GM18873 (cell line): ENCODE results near the gene MBP.
"Not testable (repeated sequence)": the region's sequence is repeated elsewhere in the genome, so short reads cannot be mapped to it uniquely, and the experiment has no call there.

ENCODE experiments used
- ATAC-seq: cut with Tn5 transposase; IDR thresholded peaks from one replicate; pipeline ENCODE4 v1.9.1; 2021; ENCODE audit warnings: mild to moderate bottlenecking, moderate library complexity, moderate number of reproducible peaks; ENCODE audit not compliant: unreplicated experiment, low FRiP score

The MBP gene

GRCh38 chr18:77035380-77036187 lies 97.0 kb downstream of the MBP start:
- no peak for ATAC-seq

GRCh38 chr18:77033575-77033974 lies 99.0 kb downstream of the MBP start:
- ATAC-seq, result no peak

- no peak for ATAC-seq
These were observed 100.3 kb downstream of the MBP start for GRCh38 chr18:77032181-77032701.

GRCh38 chr18:77031662-77032061 lies 100.9 kb downstream of the MBP start:
- no peak for ATAC-seq

- no peak for ATAC-seq
These were observed 102.4 kb downstream of the MBP start for GRCh38 chr18:77030201-77030600.

- no peak for ATAC-seq
These were observed 106.7 kb downstream of the MBP start for GRCh38 chr18:77025831-77026363.

- no peak for ATAC-seq
These were observed 107.5 kb downstream of the MBP start for GRCh38 chr18:77025123-77025522.

- no peak for ATAC-seq
These were observed 108.1 kb downstream of the MBP start for GRCh38 chr18:77024476-77024875.

GRCh38 chr18:77023102-77023782 lies 109.3 kb downstream of the MBP start:
- no peak for ATAC-seq

- no peak for ATAC-seq
These were observed 110.0 kb downstream of the MBP start for GRCh38 chr18:77022556-77022955.

GRCh38 chr18:77022116-77022515 lies 110.5 kb downstream of the MBP start:
- no peak for ATAC-seq

- not testable (repeated sequence) for ATAC-seq
These were observed 111.1 kb downstream of the MBP start for GRCh38 chr18:77021478-77021877.

GRCh38 chr18:77021075-77021474 lies 111.5 kb downstream of the MBP start:
- no peak for ATAC-seq

- no peak for ATAC-seq
These were observed 112.0 kb downstream of the MBP start for GRCh38 chr18:77020561-77020960.

- ATAC-seq, result no peak
These were observed 112.9 kb downstream of the MBP start for GRCh38 chr18:77019641-77020040.

GRCh38 chr18:77018650-77019049 lies 113.9 kb downstream of the MBP start:
- not testable (repeated sequence) for ATAC-seq

- no peak for ATAC-seq
These were observed 115.2 kb downstream of the MBP start for GRCh38 chr18:77017355-77017754.

GRCh38 chr18:77016936-77017335 lies 115.6 kb downstream of the MBP start:
- no peak for ATAC-seq

- no peak for ATAC-seq
These were observed 116.5 kb downstream of the MBP start for GRCh38 chr18:77015771-77016710.

GRCh38 chr18:77015169-77015568 lies 117.4 kb downstream of the MBP start:
- no peak for ATAC-seq
